NCI-H2171 (cell line): Measurements from ENCODE around the gene R3HDML.

Source experiments
- DNase-seq: peaks from one replicate; lab custom pipeline; 2025; lab: John Stamatoyannopoulos, UW

The R3HDML gene

DNA sequence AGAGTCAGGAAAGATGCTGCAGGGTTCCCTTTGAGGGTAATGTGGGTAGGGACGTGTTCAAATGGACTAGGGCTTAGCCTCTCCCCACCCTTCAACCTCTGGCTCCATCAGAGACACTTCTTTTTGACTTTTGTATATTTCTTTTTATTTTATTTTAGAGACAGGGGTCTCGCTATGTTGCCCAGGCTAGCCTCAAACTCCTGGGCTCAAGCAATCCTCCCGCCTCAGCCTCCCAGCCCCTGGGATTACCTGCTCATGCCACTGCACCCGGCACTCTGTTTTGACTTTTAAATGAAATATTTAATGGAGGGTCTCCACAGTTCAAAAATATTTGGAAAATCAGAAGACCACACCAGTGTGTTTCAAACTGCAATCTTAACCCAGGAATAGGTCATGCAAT is 27.2 kb downstream of the R3HDML start:
- DNase-seq = no peak

DNA sequence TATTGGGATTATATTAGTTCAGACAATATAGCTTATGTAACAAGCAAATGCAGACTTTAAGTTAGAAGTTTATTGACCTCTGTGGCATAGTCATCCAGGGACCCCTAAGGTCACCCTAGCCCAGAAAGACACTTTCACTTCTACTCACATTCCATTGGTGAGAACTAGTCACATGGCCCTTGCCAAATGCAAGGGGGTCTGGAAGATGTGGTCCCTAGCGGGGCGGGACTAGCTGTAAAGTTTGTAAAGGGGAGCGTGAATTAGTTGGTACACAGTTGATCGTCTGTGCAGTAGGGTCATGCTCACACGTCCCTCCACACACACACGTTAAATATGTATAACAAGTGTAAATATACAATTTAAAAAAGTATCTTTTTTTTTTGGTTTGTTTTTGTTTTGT is 27.9 kb downstream of the R3HDML start:
- no peak for DNase-seq

DNA sequence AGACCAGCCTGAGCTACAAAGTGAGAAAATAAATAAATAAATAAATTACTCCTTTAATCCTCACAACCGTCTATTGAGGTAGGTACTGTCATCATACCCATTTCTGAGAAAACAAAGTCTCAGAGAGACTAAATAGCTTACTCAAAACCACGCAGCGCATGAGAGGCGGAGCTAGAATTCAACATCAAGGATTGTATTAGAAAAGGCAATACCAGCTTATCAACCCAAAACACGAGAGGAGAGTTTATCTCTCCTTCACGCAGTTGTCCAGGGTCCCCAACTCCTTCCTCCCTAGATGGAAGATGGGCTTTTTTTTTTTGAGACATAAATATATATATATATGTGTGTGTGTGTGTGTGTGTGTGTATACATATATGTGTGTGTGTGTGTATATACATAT is 30.9 kb downstream of the R3HDML start:
- no peak for DNase-seq

DNA sequence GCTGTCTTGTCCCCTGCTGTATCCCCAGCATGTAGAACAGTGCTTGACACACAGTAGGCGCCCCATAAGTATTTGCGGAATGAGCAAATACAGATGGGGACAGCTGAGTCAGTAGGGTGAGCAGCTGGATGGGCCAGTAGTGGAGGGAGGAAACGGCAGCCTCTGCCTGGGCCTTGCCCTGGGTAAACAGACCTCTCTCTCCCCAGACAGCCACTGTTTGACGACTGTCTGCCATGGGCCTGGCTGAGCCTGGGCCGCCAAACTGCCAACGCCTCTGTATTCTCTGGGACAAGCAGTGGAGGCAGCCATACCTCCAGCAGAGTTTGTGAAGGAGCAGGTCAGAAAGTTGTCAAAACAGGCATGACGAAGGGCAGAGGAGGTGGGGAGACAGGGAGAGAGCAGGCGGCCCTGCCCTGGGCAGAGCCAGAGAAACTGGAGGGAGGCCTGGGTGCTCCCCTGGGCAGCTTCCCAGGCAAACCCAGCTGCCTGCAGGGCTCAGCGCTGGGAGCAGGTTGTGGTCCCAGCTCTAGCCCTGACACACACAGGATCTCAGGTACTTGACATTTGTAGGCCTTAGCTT is 33.9 kb downstream of the R3HDML start:
- no peak for DNase-seq

DNA sequence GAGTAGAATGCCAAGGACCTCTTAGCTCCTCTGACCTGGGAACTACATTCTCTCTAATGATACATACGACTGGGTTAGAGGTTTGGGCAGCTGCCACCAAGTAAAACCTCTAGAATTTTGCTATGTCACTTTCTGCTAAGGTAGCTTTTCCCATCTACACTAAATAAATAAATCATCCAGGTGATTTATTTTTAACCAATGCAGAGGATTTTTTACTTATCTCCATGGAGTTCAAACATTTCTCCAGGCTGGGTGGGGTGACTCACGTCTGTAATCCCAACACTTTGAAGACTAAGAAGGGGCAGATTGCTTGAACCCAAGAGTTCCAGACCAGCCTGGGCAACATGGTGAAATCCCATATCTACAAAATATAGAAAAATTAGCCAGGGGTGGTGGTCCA is 45.8 kb downstream of the R3HDML start:
- DNase-seq = no peak

DNA sequence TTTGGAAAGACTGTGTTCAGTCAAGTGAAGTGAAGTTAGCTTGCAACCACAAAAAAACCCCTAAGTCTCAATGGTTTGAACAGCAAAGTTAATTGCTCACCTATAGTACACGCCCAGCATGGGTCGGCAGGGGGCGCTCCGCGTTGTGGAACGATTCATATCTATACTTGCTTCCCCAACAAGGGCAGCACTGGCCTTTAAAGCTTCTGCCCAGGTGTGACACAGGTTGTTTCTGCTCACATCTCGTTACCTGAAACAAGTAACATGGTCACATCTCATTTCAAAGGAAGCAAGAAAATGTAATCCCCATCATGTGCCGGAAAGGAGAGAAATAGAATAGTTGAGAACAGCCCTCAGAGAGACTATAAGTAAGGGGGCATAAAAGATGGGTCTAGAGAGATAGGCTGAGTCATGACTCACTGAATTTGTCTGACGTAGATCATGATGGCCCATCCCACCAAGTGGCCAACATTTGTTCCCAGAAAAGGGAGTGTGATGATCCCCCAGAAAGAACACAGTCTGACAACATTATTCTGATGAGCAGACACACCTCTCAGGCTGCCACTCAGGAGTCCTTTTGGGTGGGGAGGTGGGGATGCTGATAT is 47.7 kb downstream of the R3HDML start:
- DNase-seq = peak; percentile 18

DNA sequence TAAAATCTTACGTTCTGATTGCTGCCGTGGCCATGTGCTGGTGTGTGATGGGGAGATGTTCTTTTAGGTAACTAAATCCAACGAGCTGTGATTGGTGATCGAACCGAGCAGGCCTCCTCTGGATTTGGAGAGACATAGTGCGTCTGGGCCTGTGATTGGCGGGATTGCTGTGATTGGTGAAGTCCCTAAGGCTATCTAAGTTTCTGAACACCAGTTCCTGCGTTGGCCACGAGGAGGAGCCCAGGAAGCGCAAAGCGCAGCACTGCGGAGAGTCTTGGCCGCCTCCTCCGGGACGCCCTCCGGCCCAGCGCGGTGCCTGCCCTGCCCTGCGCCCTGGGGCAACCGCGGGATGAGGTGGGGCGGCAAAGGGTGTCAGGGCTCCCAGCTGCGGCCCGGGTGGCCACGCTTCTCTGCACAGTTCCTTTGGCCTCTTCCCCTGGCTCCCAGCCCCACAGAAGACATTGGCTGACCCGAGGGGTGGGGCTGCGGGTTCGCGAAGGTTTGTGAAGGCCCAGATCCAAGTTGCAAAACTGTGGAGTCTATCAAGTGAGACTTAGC is 51.7 kb downstream of the R3HDML start:
- DNase-seq = peak; percentile 18

DNA sequence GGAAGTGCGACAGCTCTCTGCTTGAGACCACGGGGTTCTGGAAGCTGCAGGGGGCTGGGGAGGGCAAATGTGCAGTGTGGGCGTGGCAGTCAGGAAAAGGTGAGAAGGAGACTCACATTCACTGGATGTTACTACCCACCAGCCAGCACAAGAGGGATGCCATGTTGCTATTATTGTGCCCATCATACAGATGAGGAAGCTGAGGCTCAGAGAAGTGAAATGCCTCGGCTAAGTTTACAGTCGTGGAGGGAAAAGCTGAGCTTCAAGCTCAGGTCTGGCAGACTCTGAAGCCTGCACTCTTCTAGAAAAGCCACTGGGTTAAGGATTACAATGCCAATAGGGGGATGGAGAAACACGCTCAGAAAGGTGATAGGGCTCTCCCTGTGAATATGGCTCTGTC is 53.0 kb downstream of the R3HDML start:
- no peak for DNase-seq

DNA sequence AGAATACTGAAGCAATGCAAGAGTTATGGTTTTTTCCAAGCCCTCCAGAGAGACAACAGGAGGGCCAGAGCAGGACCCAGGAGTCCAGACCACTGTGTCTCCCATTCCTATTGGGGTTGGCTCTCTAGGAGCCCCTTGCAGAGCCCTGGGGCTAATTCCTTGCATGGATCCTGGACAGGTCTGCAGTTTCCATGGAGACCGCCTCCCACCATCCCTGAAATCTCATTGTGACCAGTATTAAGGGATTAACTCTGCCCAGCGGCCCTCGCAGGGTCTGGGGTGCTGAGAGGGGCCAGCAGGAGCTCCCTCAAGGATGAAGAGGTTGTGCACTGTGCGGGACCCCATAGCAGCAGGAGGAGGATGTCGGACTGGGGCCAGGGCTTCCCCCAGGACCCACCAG is 53.4 kb downstream of the R3HDML start:
- DNase-seq = no peak

DNA sequence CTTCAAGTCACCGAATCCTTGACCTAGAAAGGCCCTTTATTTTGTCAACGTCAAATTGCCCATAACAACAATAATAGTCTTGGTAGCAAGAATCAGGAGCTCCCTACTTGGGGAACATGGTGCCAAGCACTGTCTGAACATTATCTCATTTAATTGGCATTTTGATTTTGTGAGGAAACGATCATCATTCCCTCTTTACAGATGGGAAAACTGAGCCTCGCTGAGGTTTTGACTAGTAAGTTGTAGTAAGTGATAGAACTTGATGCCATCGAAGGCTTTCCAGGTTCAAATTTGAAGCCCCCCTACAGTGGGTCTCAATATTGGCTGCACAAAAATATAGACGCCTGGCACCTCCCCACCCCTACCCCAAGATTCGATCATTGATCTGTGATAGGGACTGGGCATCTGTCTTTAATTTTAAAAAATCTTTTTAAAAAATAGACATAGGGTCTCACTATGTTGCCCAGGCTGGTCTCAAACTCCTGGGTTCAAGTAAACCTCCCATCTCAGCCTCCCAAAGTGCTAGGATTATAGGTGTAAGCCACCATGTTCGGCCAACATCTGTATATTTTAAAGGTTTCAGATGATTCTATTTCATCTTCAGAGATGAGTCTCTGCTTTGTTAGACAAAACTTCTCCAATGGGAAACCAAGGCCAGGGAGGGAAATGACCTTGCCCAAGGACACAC is 55.4 kb downstream of the R3HDML start:
- no peak for DNase-seq

DNA sequence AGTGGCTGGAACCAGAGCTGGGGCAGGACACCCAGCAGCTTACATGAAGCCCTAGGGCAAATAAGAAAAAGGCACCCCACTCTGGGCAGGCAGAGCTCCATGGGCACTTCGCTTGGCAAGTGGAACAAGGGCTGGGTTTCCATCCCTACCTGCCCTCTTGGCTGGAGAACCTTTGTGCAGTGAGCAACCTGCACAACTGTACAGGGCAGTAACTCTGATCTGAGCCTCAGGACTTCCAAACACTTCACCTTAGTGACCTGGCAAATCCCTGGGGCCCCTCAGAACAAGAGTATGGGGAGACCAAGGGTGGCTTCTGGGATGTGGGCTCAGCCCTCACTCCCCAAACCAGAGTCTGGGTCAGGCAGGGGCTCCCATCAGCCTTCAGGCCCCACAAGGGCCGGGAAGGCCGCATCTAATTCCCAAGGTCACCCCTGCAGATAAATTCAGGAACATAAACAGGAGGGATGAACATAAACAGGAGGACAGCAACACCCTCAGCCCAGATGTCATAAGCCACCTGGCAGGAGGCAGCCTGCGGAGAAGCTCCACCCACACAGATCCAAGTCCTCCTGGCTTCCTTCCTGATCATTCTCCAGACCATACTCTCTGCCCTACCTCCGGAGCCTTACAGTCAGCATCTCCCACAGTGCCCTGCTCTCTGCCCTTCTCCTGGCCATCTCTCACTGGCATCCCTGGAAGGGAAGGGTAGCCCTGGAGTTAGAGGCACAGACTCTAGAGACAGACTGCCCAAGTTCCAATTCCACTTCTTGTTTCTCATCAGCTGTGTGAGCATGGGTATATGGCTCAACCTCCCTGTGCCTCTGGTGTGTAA is 56.1 kb downstream of the R3HDML start:
- DNase-seq = no peak

DNA sequence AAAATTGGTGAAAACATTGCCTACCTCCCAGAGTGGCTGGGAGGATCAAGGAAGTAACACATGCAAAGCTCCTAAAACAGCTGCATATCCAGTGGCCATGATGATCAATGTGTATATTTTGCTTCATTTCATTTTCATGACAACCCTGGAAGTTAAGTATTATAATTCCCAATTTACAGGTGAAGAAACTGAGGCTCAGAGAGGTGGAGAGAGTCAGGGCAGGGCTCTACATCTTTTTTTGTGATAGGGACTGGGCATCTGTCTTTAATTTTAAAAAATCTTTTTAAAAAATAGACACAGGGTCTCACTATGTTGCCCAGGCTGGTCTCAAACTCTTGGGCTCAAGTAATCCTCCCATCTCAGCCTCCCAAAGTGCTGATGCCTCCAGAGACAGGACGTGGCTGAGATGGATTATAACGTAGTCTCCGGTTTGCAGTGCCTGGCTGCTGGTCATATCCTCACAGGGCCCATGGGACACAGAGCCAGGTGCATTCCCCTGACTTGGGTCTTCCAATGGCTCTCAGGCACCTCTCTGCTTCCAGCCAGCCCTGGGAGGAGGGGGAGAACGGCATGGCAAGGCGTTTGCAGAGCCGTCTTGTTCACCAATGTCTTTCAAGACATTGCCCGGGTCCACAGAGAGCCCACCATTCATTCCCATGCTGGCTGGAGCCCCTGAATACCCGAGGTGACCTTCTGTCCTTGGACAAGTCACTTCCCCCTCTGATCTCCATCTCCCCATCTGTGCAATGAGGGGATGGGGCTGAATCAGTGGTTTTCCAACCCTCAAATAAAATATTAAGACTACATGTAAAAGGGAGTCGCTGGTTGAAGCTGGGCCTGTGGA is 57.0 kb downstream of the R3HDML start:
- no peak for DNase-seq

DNA sequence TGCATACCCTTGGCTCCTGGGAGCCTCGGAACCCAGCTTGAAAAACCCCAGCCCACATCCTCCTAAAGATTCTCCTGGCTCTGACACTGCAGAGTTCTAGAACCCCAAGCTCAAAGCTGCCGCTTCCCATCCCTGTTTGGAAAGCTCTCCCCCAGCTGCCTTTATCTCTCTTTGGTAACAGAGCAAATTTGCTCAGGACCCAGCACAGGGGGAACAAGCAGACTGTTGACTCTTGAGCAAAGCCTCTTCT is 57.5 kb downstream of the R3HDML start:
- no peak for DNase-seq

DNA sequence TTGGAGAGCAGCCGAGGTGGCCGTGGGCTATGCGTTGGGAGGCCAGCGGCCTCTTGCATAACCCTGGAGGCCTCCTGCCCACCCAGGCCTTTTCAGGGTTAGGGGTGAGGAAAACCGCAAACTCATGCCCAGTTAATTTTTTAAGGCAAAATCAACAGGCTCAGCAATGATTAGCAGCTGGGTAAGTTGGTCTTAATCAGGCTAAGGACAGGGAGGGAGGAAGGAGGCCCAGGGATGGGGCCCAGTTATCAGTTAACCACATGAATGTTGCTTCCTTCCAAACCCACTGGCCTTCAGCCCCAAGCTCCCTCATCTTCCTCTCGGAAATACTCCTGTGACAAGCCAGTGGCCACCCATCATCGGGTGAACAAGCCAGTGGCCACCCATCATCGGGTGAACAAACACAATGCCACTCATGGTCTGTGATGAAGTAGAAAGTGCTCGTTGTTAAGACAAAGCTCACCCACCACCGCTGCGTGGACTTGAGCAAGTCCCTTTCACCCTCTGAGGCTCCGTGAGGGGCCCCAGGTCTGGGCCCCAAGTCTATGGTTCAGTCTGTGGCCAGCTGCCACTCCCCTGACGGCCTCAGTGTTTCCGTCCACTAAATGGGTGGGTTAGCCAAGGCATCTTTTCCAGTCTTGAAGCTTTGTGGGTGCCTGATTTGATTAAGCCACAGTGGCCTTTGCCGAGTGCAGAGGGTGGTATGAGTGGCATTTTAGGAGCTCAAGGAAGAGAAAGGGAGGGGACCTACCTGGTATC is 58.0 kb downstream of the R3HDML start:
- DNase-seq = no peak

DNA sequence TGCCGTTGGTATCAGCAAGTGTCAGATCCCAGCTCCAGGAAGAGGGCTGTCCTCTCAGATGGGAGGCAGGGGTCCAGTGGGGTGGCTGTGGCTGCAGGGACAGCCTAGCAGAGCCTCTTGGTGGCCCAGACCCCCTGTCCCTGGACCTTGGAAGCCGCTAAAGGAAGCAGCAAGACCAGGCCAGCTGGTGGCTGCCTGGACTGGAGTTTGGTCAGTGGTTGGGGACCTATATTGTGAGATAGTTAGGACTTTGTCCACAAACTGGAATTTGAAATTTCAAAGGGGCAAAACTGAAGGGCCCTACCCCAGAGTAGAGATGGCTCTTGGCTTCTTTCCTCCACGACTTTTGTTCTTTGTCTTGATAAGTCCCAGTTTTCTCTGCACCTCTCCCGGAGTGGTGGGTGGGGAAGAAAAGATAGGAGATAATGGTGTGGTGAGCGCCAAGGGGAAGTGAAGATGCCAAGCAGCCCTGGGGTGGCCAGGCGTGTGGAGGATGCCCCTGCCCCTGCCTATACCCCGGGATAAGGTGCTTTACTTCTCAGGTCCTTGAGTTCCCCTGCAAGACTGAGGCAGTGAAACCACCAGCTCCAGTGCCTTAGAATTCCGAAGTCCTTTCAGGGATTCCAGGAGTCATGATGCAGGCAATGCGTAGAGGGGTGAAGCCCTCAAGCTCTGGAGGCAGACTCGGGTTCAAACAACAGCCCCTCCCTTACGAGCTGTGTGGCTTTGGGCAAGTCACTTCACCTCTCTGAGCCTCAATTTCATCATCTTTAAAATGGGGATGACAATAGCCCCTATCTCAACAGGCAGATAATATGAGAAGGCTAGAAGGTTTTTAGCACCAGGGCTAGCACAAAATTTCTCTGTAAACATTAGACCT is 58.9 kb downstream of the R3HDML start:
- DNase-seq = no peak

DNA sequence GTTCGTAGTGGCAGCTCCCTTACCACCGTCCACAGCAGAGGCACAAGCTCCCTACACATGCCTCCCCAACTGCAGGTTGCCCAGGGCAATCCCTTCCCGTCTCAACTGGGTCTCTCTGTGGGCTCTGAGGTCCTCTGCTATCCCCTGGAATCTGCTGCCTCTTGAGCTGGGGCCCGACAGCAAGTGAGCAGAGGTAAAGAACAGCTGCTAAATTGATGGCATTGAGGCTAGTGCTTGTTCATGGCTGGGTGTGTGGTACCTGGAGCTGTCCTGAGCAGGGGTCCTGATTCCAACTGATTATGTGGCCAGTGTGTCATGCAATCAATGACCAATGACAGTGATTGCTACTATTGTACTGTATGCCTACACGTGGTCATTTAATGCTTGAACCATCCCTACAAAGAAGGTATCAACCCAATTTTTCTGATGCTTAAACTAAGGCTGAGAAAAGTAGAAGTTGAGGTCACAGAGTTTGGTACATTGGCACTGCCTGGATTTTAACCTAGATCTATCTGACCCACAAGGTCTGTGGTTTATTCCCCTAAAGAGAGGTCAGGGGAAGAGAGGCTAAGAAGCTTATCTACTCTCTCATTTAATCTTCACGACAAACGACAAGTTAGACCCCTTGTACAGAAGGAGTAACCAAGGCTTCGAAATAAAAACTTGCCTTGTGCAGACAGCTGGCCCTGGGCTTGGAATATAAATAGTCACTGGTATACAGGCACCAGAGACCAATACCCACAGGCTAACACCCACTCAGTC is 59.7 kb downstream of the R3HDML start:
- no peak for DNase-seq

DNA sequence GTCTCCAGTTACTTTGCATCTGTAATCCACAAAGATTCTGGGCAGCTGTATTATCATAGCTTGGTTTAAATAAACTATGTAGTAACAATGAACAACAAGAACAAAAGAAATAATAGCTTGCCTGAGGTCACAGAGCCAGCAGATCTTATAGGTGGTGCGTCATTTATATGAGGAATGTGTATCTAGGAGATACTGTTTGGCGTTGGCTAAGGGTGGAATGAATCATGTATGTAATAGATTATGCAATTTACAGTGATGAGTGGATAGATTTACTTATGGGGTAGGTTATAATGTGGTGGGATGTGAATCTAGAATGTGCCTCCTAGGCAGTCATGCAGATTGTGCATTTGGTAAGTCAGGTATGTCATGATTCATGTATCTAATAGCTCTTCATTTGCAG is 61.5 kb downstream of the R3HDML start:
- DNase-seq = no peak

DNA sequence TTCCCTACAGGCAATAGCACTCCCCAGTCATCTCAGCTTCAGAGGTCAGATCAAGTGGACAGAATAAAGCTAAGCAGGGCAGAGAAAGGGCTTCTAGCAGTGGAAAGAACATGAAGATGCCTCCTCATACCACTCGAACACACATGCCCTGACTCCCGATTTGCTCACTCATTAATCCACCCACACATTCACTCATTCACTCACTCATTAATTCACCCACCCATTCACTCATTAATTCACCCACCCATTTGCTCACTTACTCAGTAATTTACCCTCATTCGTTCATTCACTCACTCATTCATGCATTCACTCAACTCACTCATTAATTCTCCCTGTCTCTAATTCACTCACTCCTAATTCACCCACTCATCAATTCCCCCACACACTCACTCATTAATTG is 62.6 kb downstream of the R3HDML start:
- DNase-seq = no peak

DNA sequence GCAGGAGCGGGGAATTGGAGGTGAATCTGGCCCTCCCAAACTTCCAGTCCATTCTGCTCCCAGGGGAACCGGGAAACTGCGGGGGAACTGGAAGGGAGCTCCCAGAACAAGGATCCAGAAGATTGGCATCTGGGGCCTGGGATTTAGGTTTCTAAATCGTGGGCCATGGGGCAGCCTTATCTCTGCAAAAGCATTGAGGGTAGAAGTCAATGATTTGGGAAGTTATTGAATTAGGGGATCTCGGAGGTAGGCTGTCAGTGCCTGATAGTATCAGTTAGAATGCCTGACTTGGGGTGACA is 63.8 kb downstream of the R3HDML start:
- no peak for DNase-seq
